GM18520 (cell line): Measurements from ENCODE around the gene NR1H2.

ENCODE experiments used
- ATAC-seq: cut with Tn5 transposase; IDR thresholded peaks from one replicate; pipeline ENCODE4 v1.9.1; 2021; ENCODE audit not compliant: unreplicated experiment

Gene NR1H2

GRCh38 chr19:50420127-50420526 is 43.9 kb downstream of the NR1H2 start:
- ATAC-seq: no peak

- ATAC-seq: no peak
Observed at GRCh38 chr19:50420808-50421207, 44.6 kb downstream of the NR1H2 start.

DNA sequence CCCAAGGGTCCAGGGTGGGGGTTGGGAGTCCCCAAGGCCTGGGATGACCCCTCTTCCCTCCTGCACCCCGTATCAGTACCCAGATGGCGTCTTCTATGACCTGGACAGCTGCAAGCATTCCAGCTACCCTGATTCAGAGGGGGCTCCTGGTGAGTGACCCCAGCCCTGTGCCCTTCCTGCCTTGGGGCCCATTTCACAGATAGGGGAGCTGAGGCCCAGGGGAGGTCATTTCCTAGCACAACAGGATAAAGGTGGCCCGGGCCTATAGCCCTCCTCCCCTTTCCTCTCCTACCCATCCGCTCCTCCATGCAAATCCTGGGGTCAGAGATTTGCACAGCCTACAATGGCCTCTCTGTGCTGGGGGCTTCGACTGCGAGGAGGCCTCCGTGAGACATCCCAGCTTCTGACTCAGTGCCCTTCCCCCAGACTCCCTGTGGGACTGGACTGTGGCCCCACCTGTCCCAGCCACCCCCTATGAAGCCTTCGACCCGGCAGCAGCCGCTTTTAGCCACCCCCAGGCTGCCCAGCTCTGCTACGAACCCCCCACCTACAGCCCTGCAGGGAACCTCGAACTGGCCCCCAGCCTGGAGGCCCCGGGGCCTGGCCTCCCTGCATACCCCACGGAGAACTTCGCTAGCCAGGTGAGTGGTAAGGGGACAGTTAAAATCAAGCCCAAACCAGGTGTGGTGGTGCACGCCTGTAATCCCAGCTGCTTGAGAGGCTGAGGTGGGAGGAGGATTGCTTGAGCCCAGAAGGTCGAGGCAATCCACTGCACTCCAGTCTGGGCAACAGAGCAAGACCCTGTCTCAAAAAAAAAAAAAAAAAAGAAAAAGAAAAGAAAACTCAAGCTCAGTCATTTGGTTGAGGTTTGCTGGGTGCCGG is 46.4 kb downstream of the NR1H2 start:
- no peak for ATAC-seq

DNA sequence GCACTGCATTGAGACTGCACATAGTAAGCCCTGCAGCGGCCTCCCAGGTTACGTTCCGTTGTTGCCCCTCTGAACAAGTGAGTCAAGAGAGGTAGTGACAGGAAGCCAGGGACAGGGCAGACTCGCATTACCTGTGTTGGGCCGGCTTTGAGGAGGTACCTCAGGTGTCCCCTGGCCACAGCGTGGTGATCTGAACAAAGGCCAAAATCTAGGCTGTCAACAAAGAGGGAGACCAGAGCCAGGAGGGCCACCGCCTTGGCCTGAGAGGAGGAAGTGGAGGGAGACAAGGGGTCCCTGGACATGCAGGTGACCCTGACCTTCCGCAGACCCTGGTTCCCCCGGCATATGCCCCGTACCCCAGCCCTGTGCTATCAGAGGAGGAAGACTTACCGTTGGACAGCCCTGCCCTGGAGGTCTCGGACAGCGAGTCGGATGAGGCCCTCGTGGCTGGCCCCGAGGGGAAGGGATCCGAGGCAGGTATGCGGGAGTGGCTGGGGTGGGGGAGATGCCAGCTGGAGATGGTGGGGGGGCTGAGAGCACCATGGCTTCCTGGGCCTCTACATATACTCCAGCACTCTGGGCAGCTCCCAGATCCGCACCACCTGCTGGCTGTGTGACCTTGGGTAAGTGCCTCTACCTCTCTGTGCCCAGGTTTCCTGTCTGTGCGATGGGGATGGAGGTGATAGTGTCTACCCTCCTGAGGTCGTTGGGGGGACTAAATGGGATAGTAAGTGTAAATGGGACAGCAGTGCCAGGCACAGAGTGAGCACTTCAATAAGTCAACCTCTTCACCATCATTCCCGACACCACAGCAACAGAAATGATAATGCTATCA is 47.2 kb downstream of the NR1H2 start:
- ATAC-seq: no peak

GRCh38 chr19:50425581-50425980 is 49.3 kb downstream of the NR1H2 start:
- ATAC-seq: no peak

GRCh38 chr19:50427318-50427925 is 51.2 kb downstream of the NR1H2 start:
- no peak for ATAC-seq

GRCh38 chr19:50427997-50428425 is 51.8 kb downstream of the NR1H2 start:
- no peak for ATAC-seq

DNA sequence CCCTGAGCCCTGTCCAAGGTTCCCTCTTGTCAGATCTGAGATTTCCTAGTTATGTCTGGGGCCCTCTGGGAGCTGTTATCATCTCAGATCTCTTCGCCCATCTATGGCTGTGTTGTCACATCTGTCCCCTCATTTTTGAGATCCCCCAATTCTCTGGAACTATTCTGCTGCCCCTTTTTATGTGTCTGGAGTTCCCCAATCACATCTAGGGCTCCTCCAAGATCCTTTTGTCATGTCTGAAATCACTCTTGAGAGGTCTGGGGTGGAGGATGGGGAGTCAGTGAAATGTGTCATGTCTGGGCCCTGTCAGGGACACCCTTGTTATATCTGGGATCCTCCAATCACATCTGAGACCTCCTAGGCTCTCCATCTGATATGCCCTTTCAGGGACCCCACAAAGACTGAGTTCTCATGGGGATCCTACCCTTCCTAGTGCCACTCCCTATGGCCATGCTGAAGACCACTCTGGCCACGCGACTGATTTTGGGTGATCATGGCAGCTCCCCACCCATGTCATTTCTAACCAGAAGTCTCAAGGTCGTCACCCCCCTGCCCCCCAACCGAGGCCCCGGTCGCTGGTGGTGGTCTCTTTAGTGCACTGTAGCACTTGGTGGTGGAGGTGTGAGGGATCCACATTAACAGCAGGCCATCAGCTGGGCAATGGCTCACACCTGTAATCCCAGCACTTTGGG is 52.7 kb downstream of the NR1H2 start:
- no peak for ATAC-seq

DNA sequence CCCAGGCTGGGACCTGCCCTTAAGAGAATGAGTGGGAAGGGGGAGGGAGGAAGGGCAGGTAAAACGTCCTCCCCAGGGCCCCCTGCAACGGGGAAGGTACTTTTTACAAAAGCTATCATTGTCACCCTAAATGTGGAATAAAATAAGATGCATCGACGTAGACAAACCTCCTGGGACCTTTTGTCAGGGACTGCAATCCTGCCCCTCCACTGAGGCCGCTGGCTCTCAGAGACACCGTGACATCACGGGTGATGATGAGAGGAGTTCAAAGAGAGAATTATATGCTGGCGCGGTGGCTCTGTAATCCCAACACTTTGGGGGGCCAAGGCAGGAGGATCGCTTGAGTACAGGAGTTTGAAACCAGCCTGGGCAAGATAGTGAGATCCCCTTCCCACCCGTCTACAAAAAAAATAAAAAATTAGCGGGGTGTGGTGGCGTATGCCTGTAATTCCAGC is 54.7 kb downstream of the NR1H2 start:
- no peak for ATAC-seq

DNA sequence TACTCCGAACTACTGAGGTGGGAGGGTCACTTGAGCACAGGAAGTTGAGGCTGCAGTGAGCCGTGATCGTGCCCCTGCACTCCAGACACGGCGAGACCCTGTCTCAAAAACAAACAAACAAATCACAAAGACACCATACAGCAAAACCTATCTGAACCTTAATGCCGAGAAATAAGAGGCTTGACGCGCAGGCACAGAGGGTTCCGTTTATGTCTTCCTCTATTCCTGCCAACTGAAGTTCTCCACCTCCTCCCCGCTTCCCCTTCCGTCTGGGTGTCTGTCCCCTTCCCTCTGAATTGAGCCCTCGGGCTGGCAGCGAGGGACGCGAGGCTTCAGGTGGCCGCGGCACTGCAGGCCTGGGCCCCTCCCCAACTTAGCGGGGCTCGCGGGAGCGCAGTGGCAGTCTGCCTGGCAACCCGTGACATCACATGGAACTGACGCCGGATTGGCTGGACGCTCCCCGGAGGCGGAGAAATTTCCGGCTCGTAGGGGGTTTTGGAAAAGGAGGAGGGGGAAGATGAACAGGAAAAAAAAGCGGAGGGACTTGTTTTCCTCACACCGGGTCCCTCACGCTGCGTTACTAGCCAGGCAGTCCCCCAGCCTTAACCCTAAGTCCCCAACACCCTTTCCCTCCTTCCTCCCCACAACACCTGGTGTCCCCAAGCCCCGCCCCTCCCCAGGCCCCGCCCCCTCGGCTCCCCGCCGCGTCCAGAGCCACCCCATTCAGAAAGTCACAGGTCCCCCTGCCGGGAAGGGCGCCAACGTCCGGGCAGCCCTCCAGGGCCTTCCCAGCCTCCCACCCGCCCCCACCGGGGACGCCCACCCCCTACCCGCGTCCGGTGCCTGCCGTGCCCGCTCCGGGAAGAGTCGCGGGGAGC is 55.3 kb downstream of the NR1H2 start:
- peak; percentile 49 for ATAC-seq

GRCh38 chr19:50432221-50433028 is 56.2 kb downstream of the NR1H2 start, which contains the start of gene MYBPC2:
Gene MYBPC2, plus strand, starts transcription at chr19:50432892. Its CDS starts 62 bp downstream, at chr19:50432954.
- ATAC-seq: no peak
